K562 (cell line): Measurements from ENCODE around the gene GMDS. TPM values are rescaled to one million over a fixed set of nuclear protein-coding genes. Genes with fewer than 3 reads are reported as not detected.

Experiments used
- ATAC-seq: fragments of 200-7000 bp; cut with Tn5 transposase; 3 replicates; pipeline ENCODE4 v1.9.1; 2020; ENCODE audit warnings: moderate library complexity
- BruUV-seq: library from RNA; stranded (reverse); fragments of 400-500 nt; replicated peaks from 2 replicates; lab custom pipeline; 2021; lab: Mats Ljungman, UMichigan
- CTCF ChIA-PET: fragments of 300-600 bp; formaldehyde crosslinking; extraction: SDS; loops from one replicate; lab custom pipeline; 2021; ENCODE audit warnings: low intra/inter-chr PET ratio; lab: Yijun Ruan, JAX
- POLR2A ChIA-PET: fragments of 300-600, 350-650 bp; sonication (Branson Sonifier 250); formaldehyde crosslinking; extraction: SDS; loops from one replicate; lab custom pipeline; 2021; ENCODE audit warnings: antibody characterized with exemption, inconsistent platforms; lab: Yijun Ruan, JAX
- DNase-seq, 4 experiments: peaks; one replicate each; pipeline versions ENCODE4 v3.0.0 to v3.0.0-alpha.2; 2011 to 2018; ENCODE audit warnings: low spot score in 3 of 4, mixed read lengths in 3 of 4; ENCODE audit errors: extremely low read depth in 1 of 4
- FAIRE-seq: peaks from 2 replicates; lab custom pipeline; 2011; peaks lifted over from hg19 to GRCh38; lab: Jason Lieb, UNC
- H2AFZ ChIP-seq: 2 replicates; pipeline ENCODE4 v1.6.0; 2011; ENCODE audit warnings: low read depth, low read length, control low read depth, inconsistent platforms
- H3K27ac ChIP-seq: fragments of 200-600 bp; 3 replicates; pipeline ENCODE4 v1.8.0; 2011; ENCODE audit warnings: low read depth, mild to moderate bottlenecking, control low read depth, inconsistent platforms, low read length, moderate library complexity, mixed read lengths; ENCODE audit errors: extremely low read depth
- H3K27me3 ChIP-seq, 2 experiments: fragments of 300-600 bp in 1 of 2; 2 replicates in 1 of 2; 3 replicates in 1 of 2; pipeline versions ENCODE4 v1.6.0 to v1.8.0; 2011; ENCODE audit warnings: inconsistent platforms in 2 of 2, low read length in 2 of 2, mild to moderate bottlenecking in 1 of 2, mixed read lengths in 1 of 2, moderate library complexity in 1 of 2; ENCODE audit not compliant: control insufficient read depth in 2 of 2, insufficient read depth in 2 of 2
- H3K36me3 ChIP-seq: fragments of 300-600 bp; 3 replicates; pipeline ENCODE4 v1.8.0; 2011; ENCODE audit warnings: mild to moderate bottlenecking, low read length, inconsistent platforms; ENCODE audit not compliant: control insufficient read depth, insufficient read depth
- H3K4me1 ChIP-seq, 2 experiments: fragments of 200-600 bp in 1 of 2; replicated peaks in 1 of 2; 2 replicates in 1 of 2; 3 replicates in 1 of 2; pipeline versions ENCODE4 v1.5.1 to v1.8.0; 2011; ENCODE audit warnings: inconsistent platforms in 2 of 2, low read length in 2 of 2, mild to moderate bottlenecking in 1 of 2, mixed read lengths in 1 of 2, moderate library complexity in 1 of 2; ENCODE audit not compliant: control insufficient read depth in 2 of 2, insufficient read depth in 2 of 2
- H3K4me2 ChIP-seq: 2 replicates; pipeline ENCODE4 v1.6.1; 2011; ENCODE audit warnings: low read length, control low read depth, inconsistent platforms, mixed read lengths; ENCODE audit not compliant: insufficient read depth
- H3K4me3 ChIP-seq: fragments of 200-600 bp; sonication (generic), shearing (Covaris generic); 2 replicates; pipeline ENCODE4 v1.5.1; 2016; ENCODE audit warnings: control low read depth, inconsistent platforms
- H3K79me2 ChIP-seq: fragments of 200-600 bp; 3 replicates; pipeline ENCODE4 v1.8.0; 2011; ENCODE audit warnings: low read length, inconsistent platforms; ENCODE audit not compliant: control insufficient read depth, insufficient read depth
- H3K9ac ChIP-seq, 2 experiments: 2 replicates each; pipeline versions ENCODE4 v1.6.0 to v1.6.1; 2011; ENCODE audit warnings: low read depth in 2 of 2, low read length in 2 of 2, control low read depth in 1 of 2, inconsistent platforms in 1 of 2, mild to moderate bottlenecking in 1 of 2, mixed read lengths in 1 of 2; ENCODE audit not compliant: insufficient read depth in 1 of 2
- H3K9me1 ChIP-seq: one replicate; pipeline ENCODE4 v1.6.0; 2011; ENCODE audit warnings: inconsistent platforms, mild to moderate bottlenecking, low read length, moderate library complexity; ENCODE audit not compliant: control insufficient read depth, insufficient read depth
- H3K9me3 ChIP-seq: replicated peaks from 2 replicates; pipeline ENCODE4 v1.5.1; 2011; ENCODE audit warnings: low read depth, low read length, inconsistent platforms; ENCODE audit not compliant: control insufficient read depth, insufficient read depth
- H4K20me1 ChIP-seq: replicated peaks from 2 replicates; pipeline ENCODE4 v1.6.1; 2011; ENCODE audit warnings: low read length, inconsistent platforms, mixed read lengths; ENCODE audit not compliant: control insufficient read depth, insufficient read depth
- BCLAF1 ChIP-seq, 2 experiments: fragments of 450-650 bp in 1 of 2; IDR thresholded peaks; 2 replicates each; pipeline ENCODE4 v1.6.1; 2011 to 2017; ENCODE audit warnings: low read depth in 2 of 2, antibody characterized with exemption in 1 of 2, borderline replicate concordance in 1 of 2, low read length in 1 of 2, mild to moderate bottlenecking in 1 of 2, mixed read lengths in 1 of 2; ENCODE audit not compliant: control insufficient read depth in 1 of 2
- IRF2 ChIP-seq: sonication (generic); formaldehyde crosslinking; IDR thresholded peaks from 2 replicates; pipeline ENCODE4 v1.8.1; 2022; ENCODE audit warnings: mild to moderate bottlenecking, missing genetic modification reagents
- NCOA4 ChIP-seq: fragments of 450-650 bp; IDR thresholded peaks from 2 replicates; pipeline ENCODE4 v1.6.1; 2018; ENCODE audit warnings: mild to moderate bottlenecking; ENCODE audit not compliant: partially characterized antibody
- PHF21A ChIP-seq: fragments of 450-650 bp; IDR thresholded peaks from 2 replicates; pipeline ENCODE4 v1.6.1; 2017; ENCODE audit warnings: low read depth, borderline replicate concordance
- U2AF2 ChIP-seq: fragments of 200-400 bp; formaldehyde crosslinking; optimal IDR thresholded peaks from 2 replicates; pipeline ENCODE3; 2017; ENCODE audit warnings: low read depth, mild to moderate bottlenecking, low read length
- ZSCAN29 ChIP-seq: fragments of 450-650 bp; IDR thresholded peaks from 2 replicates; pipeline ENCODE4 v1.6.1; 2017
- WGBS: fragments of 100-300 bp; shearing (Covaris generic); methylation state at CpG from one replicate; pipeline ENCODE4 v1.1.6; 2016; ENCODE audit warnings: low coverage, mixed read lengths; ENCODE audit not compliant: insufficient coverage; ENCODE audit errors: missing lambda C conversion rate; 5-methylcytosine and 5-hydroxymethylcytosine counted together
- in situ Hi-C: fragments of 300-500 bp; cut with MboI; formaldehyde crosslinking; loops from 4 replicates; pipeline ENCODE4 v1.15.0; 2018; ENCODE audit warnings: inconsistent platforms, mixed read lengths
- intact Hi-C: fragments of 100-400 bp; cut with micrococcal nuclease; formaldehyde crosslinking; loops from 2 replicates; pipeline ENCODE4 v1.14.2; 2022
- polyA plus RNA-seq, 8 experiments: library from polyadenylated mRNA; depleted of rRNA in 4 of 8; stranded (reverse) in 5 of 8; unstranded in 3 of 8; fragments of >200 nt; fragmentation: Nextera tagmentation in 2 of 8; fragmentation: Illumina TruSeq in 1 of 8; extraction: Ambion mirVana in 2 of 8; extraction: Trizol in 1 of 8; gene quantifications; 2 replicates each; pipeline versions ENCODE4 v1.2.1 to v1.2.3, GENCODE V29; 2011 to 2014; ENCODE audit warnings: inconsistent platforms in 1 of 8, missing spikeins in 1 of 8
- total RNA-seq, 7 experiments: library from RNA; depleted of rRNA in 6 of 7; stranded (reverse); fragments of >200 nt in 6 of 7; fragmentation: Illumina TruSeq in 2 of 7; extraction: Trizol in 2 of 7; gene quantifications; 2 replicates each; pipeline versions ENCODE4 v1.2.1 to v1.2.3, GENCODE V29; 2011 to 2021; ENCODE audit warnings: low replicate concordance in 1 of 7

Gene GMDS
- total and polyA plus RNA-seq, 9 of the 15 experiments (the other 6 are each of a cell fraction or from before 2014, with no cell fraction given): 0.48 to 31.8 (median 13.4) TPM

GRCh38 chr6:2110504-2110903 lies 134.9 kb downstream of the GMDS start:
- no peaks in the 10 kb centered on the region for H3K4me1 ChIP-seq
- POLR2A ChIA-PET: interaction anchor here (1.2 kb wide), 1 partner anchor 12 kb away, joined by 5 read pairs; no protein-coding TSS in a partner anchor
- WGBS: 12% methylated on average over 4 of the region's 4 CpGs
- H3K36me3 ChIP-seq: no peaks in the 10 kb centered on the region
- no peak for ATAC-seq
- in situ Hi-C loops: no loop called here
- BruUV-seq: no TSS peak
- H2AFZ ChIP-seq: no peak overlapping the region
- no peaks in the 10 kb centered on the region for H4K20me1 ChIP-seq
- no peaks in the 10 kb centered on the region for H3K9me1 ChIP-seq
- no peak for TF ChIP-seq PHF21A
- TF ChIP-seq ZSCAN29: no peak
- TF ChIP-seq U2AF2: no peak
- no peak for TF ChIP-seq IRF2 (CRISPR knock-in tag)
- TF ChIP-seq BCLAF1 (IDR thresholded peaks at IDR 0.05; ENCODE audit: borderline replicate concordance in 1 of 2, control insufficient read depth in 1 of 2, low read depth in 2 of 2, low read length in 1 of 2): no peak
- no peak for TF ChIP-seq NCOA4
- TF ChIP-seq, all 486 proteins: peak for 0
- CTCF ChIA-PET: no interaction called here
- DNase-seq (no peak), FAIRE-seq (no peak)
- no peaks in the 10 kb centered on the region; a peak in 1 of 5 replicates for H3K27me3 ChIP-seq
- H3K79me2 ChIP-seq: no peaks in the 10 kb centered on the region
- H3K4me3 ChIP-seq: no peak overlapping the region
- no peak overlapping the region for H3K27ac ChIP-seq
- no peaks in the 10 kb centered on the region for H3K9me3 ChIP-seq
- H3K9ac ChIP-seq: no peak overlapping the region
- H3K4me2 ChIP-seq: no peak overlapping the region
- intact Hi-C loops: no loop called here
